SHP77 (cell line): ENCODE data around the gene EFEMP2.
A peak's percentile ranks its signal among the peaks of the same experiment; 100 is the strongest.
"Not testable (repeated sequence)": the region's sequence is repeated elsewhere in the genome, so short reads cannot be mapped to it uniquely, and the experiment has no call there.

Experiments
- DNase-seq, 2 experiments: peaks; one replicate each; lab custom pipeline; 2025; lab: John Stamatoyannopoulos, UW

Gene EFEMP2

DNA sequence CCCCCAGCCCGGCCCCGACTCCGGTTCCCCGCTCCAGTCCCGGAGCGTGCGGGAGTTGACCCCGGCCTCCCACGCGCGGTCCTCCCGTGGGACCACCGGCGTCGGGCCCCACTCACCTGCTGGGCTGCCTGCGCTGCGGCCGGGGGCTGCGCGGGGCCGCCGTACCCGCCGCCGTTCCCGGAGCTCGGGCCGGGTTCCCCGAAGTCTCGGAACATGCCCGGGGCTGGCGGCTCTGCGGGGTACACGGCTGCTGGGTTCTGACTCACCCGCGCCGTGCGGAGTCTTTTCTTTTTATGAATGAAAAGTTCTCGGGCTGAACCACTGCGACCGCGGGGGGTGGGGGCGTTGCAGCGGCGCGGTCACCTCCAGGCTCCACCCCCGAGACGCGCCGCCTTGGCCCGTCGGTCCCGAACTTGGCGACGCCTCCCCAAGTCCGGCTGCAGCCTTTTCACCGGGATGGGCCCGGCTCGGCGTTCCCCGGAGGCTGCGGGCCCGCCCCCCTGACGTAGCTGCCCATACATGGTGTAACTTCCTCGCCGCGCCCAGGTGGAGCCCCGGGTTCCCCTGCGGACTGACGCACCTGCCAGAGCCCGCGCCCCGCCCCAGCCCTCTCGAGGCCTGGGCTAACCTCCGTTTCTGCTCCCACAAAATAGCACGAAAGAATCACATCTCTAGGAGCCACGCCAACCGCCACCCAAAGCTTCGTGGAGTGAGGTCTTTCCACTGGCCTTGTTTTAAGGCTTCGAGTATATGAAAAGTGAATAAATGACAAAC lies 27.7 kb upstream of the EFEMP2 start, which contains the start of gene FOSL1:
Gene FOSL1 (minus strand): TSS at position 264 of the 774 bp plus-strand sequence. CDS start 49 bp downstream, at position 215.
- no peak for DNase-seq

- no peak for DNase-seq
Observed at GRCh38 chr11:65899356-65900124, 26.9 kb upstream of the EFEMP2 start.

DNA sequence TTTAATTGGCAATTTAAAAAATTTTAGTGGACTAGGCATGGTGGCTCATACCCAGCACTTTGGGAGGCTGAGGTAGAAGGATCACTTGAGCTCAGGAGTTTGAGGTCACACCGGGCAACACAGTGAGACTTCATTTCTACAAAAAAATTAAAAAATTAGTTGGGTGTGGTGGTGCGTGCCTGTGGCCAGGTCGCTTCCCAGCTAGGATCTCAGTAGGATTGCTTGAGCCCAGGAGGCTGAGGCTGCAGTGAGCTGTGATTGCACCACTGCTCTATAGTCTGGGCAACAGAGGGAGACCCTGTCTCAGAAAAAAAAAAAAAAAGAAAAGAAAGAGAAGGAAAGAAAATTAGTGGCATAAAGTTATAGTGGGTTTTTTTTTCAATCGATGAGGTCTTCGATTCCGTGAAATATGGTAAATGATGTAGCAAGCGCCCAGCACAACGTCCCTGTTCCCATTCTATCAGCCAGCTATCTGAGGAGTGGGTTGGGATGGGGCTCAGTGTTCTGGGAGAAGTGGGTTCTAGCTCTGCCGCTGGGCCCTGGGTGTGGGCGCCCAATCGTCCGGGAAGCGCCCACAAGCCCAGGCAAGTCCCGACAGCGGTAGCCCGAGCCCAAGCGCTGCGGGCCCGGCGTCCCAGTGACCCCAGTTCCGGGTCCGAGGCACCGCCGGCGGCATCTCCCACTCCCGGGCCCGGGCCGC lies 26.2 kb upstream of the EFEMP2 start:
- DNase-seq: no peak

DNA sequence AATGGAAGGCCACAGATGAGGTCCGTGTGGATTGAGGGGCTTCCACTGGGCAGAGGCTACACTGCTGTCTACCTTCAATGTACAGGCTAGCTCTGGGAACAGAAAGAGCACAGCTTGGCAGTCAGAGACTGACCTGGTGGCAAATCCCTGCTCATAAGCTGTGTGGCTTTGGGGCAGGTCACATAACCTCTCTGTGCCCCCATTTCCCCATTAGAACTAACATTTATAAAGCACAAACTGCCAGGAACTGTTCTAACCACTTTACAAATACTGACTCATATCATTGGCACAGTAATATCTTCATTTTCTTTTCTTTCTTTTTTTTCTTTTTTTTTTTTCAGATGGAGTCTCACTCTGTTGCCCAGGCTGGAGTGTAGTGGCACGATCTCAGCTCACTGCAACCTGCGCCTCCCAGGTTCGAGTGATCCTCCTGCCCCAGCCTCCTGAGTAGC lies 24.4 kb upstream of the EFEMP2 start:
- no peak for DNase-seq

GRCh38 chr11:65896034-65896999 lies 23.7 kb upstream of the EFEMP2 start:
- no peak for DNase-seq

- DNase-seq: no peak
Observed at GRCh38 chr11:65895482-65895981, 22.9 kb upstream of the EFEMP2 start.

DNA sequence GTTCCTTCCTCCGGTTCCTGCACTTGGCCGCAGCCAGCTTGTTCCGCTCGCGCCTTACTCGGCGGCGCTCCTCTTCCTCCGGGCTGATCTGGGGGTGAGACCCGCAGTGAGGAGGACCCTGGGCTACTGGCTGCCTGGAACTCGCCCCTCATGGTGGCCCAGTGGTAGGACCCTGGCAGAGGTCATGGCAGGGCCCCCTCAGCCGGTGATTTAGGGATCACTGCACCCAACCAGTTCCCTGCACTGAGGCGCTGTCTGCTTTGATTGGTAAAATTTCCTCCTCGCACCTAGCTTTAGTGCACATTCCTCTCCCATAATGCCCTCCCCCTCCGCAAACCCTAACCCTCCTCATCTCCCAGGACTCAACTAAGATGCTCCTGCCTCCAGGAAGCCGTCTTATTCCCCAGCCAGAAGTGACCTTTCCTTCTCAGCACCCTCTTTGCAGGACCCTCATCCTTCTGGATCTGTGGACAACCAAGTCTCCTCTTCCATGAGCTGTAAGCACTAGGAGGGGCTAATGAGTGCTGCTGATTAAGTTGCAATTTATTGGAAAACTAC lies 21.5 kb upstream of the EFEMP2 start:
- DNase-seq: no peak

- no peak for DNase-seq
Observed at GRCh38 chr11:65892661-65893317, 20.2 kb upstream of the EFEMP2 start.

DNA sequence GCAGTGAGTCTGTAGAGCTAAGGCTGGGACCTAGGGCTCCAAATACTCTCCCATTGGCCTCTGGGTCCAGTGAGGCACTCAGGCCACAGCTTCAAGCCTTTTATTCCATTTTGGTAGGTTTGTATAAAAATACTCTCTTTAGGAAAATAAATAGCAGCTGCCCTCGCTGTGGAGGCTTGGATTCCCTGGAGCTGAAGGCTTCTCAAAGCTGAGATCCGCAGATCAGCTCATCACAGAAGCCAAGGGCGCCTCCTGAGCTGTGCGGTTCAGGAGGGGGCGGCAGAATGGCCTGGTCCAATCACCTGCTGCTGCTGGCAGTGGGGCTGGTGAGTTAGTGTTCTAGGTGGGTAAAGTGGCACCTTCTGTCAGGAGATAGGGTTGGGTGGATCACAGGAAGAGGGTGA lies 19.5 kb upstream of the EFEMP2 start:
- DNase-seq: not testable (repeated sequence)

- peak; percentile 51 to 71 for DNase-seq
Observed at GRCh38 chr11:65891219-65892136, 18.9 kb upstream of the EFEMP2 start.

DNA sequence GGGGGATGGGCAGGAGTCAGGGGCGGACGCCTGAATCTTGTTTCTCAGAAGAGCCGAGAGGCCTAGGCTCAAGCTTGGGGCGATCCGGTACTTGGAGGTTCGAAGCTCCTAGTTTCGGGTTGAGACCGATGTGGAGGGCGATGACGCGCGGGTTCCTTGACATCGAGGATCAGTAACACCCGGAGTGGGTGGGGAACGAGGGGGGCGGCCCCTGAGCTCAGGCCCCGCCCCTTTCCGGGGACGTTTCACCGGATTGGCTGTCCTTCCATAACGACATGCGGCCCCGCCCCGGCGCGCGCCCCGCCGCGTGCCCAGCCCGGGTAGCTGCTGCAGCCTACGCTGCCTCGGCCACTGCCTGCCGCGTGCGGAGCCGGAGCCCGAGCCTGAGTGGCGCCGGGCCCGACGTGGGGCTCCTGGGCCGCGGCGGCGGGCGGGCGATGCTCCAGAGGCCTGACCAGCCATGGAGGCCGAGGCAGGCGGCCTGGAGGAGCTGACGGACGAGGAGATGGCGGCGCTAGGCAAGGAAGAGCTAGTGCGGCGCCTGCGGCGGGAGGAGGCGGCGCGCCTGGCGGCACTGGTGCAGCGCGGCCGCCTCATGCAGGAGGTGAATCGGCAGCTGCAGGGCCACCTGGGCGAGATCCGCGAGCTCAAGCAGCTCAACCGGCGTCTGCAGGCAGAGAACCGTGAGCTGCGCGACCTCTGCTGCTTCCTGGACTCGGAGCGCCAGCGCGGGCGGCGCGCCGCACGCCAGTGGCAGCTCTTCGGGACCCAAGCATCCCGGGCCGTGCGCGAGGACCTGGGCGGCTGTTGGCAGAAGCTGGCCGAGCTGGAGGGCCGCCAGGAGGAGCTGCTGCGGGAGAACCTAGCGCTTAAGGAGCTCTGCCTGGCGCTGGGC lies 18.0 kb upstream of the EFEMP2 start, which contains the start of gene CCDC85B:
Gene CCDC85B (plus strand): TSS at position 350 of the 895 bp plus-strand sequence. CDS start 111 bp downstream, at position 461.
- peak; percentile 83 to 90 for DNase-seq

DNA sequence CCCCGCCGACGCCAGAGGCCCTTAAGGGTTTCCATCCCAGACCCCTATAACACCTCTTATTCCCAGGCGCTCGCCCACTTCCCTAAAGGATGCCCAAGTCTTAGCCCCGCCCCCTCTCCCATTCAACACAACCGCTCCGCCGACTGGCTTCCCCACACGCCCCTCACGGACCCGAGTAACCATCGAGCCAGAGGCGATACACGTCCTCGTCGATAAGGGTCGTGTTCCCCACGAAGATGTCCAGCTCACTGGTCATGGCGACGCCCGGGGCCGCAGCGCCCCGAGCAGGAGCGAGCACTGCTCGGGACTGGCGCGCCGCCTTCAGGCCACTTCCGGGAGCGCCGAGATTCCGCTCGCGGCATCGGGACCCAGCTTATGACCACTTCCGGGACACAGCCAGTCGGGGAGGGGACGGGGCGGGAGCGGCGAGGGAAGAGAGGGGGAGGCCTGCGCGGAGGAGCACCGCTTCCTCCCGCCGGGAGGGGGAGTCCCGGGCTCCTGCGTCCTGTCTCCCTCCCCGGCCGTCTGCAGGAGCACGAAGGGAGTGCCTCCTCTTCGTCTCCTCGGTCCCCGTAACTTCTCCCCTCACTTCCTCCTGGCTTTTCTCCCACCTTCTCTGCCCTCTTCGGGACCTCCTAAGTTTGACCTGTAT lies 15.7 kb upstream of the EFEMP2 start, which contains the start of gene FIBP:
Gene FIBP (minus strand): TSS at position 309 of the 652 bp plus-strand sequence. CDS start 53 bp downstream, at position 256.
- peak; percentile 92 to 94 for DNase-seq

DNA sequence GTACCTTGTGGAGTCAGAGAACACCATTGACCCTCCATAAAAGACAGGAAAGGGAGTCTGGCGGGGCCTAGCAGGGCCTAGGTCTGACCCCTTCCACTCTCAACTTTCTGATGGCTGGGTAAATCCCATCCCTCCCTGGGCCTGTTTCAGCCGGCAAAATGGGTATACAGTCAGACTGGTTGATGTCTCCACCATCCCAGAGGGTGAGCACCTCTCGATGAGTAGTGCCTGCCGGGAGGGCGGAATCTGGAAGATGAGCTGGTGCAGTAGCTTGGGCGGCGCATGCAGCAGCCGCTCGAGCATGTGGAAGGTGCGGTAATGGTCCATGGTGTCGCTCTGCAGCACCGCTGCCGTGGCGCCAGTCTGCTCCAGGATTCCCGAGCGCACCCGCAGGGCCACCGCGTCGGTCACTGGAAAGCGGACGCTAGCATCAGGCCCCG lies 15.1 kb upstream of the EFEMP2 start:
- DNase-seq: no peak

- no peak for DNase-seq
Observed at GRCh38 chr11:65886826-65887722, 14.5 kb upstream of the EFEMP2 start.

DNA sequence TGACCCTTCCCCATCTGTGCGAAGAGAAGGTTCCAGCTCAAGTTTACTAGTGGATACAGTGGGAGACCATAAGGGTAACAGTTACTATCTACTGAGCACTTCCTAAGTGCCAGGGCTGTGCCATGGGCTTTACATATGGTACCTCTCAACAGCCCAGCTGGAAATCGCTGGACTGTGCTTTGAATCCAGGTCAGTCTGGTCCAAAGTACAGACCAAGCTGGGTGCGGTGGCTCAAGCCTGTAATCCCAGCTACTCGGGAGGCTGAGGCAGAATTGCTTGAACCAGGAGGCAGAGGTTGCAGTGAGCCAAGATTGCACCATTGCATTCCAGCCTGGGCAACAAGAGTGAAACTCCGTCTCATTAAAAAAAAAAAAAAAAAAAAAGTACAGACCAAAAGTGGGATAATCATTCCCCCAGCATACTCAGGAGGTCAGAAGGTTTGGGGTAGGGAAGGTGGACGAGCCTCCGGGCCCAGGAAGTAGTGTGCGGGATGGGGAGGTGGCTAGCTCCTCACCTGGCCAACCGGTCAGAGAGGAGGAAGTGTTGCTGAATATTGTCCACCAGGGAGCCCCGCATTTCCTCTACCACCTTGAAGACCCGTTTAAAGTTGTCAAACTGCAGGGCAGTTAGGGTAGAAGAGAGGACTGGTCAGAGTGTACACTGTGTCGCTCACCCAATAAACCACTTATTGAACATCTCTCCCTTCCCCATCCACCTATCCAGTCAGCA lies 13.4 kb upstream of the EFEMP2 start:
- DNase-seq: no peak
